CD4-positive, alpha-beta T cell (primary cell): ENCODE data around the gene PTPRD. TPM values are rescaled to one million over a fixed set of nuclear protein-coding genes. Genes with fewer than 3 reads are reported as not detected.

Experiments
- ATAC-seq: fragments of 200-7000 bp; cut with Tn5 transposase; one replicate; pipeline ENCODE4 v1.10.0; 2022; ENCODE audit warnings: mild to moderate bottlenecking; ENCODE audit not compliant: poor library complexity
- CTCF ChIA-PET: fragments of 350-600 bp; sonication (Branson Sonifier 250); formaldehyde crosslinking; loops from one replicate; lab custom pipeline; 2021; ENCODE audit warnings: antibody characterized with exemption, inconsistent platforms; lab: Charles Lee
- POLR2A ChIA-PET: fragments of 350-600 bp; sonication (Branson Sonifier 250); formaldehyde crosslinking; loops from one replicate; lab custom pipeline; 2021; ENCODE audit warnings: antibody characterized with exemption, inconsistent platforms; lab: Charles Lee
- DNase-seq, 14 experiments: peaks; one replicate each; pipeline ENCODE4 v3.0.0-alpha.2; 2013 to 2020; ENCODE audit warnings: mixed read lengths in 2 of 14
- H3K27ac ChIP-seq, 2 donors: one replicate each; pipeline versions ENCODE4 v1.5.1 to v1.7.0; 2013; ENCODE audit warnings: low read length in 2 of 2, low read depth in 1 of 2, mild to moderate bottlenecking in 1 of 2
- H3K27me3 ChIP-seq, 2 experiments: 1 replicate in 1 of 2; 2 replicates in 1 of 2; pipeline versions ENCODE4 v1.6.1 to v1.7.0; 2013; ENCODE audit warnings: low read length in 2 of 2, control low read depth in 1 of 2, mild to moderate bottlenecking in 1 of 2, moderate library complexity in 1 of 2; ENCODE audit not compliant: insufficient read depth in 2 of 2, control insufficient read depth in 1 of 2
- H3K36me3 ChIP-seq: one replicate; pipeline ENCODE4 v1.6.1; 2013; ENCODE audit warnings: low read length, control low read depth; ENCODE audit not compliant: insufficient read depth
- H3K4me1 ChIP-seq: one replicate; pipeline ENCODE4 v1.6.1; 2013; ENCODE audit warnings: low read length, control low read depth; ENCODE audit not compliant: insufficient read depth
- H3K4me3 ChIP-seq: one replicate; pipeline ENCODE4 v1.5.1; 2013; ENCODE audit warnings: mild to moderate bottlenecking, low read length, moderate library complexity
- H3K9me3 ChIP-seq, 2 experiments: 1 replicate in 1 of 2; 2 replicates in 1 of 2; pipeline versions ENCODE4 v1.6.1 to v1.7.0; 2013; ENCODE audit warnings: low read length in 2 of 2, mild to moderate bottlenecking in 2 of 2, control low read depth in 1 of 2, moderate library complexity in 1 of 2; ENCODE audit not compliant: control insufficient read depth in 1 of 2, insufficient read depth in 1 of 2
- H3K27ac Mint-ChIP-seq: one replicate; pipeline ENCODE4 v1.8.0; 2020; ENCODE audit warnings: mixed read lengths
- H3K27me3 Mint-ChIP-seq: one replicate; pipeline ENCODE4 v1.8.0; 2021; ENCODE audit warnings: mixed read lengths
- H3K36me3 Mint-ChIP-seq: one replicate; pipeline ENCODE4 v1.8.0; 2021; ENCODE audit warnings: low read depth, mixed read lengths
- H3K4me1 Mint-ChIP-seq: one replicate; pipeline ENCODE4 v1.8.0; 2021; ENCODE audit warnings: low read depth, mixed read lengths
- H3K4me3 Mint-ChIP-seq: one replicate; pipeline ENCODE4 v1.8.0; 2020; ENCODE audit warnings: mild to moderate bottlenecking, mixed read lengths
- H3K9me3 Mint-ChIP-seq: one replicate; pipeline ENCODE4 v1.8.0; 2020; ENCODE audit warnings: mixed read lengths
- intact Hi-C, 2 experiments: fragments of 100-400 bp; cut with DNase I in 1 of 2; cut with micrococcal nuclease in 1 of 2; formaldehyde crosslinking; loops; one replicate each; pipeline versions ENCODE4 v1.15.1 to v1.9.0; 2023 to 2025; cut with DNase I, micrococcal nuclease
- total RNA-seq, 174 experiments: library from RNA in 2 of 174; stranded (reverse) in 2 of 174; gene quantifications; one replicate each; pipeline ENCODE4 v1.2.3 and lab custom pipeline; 2021 to 2026
- TF ChIP-seq, protein P1 (sequence below): fragments of 200-600 bp; IDR thresholded peaks from one replicate; pipeline ENCODE4 v1.8.0; 2022; ENCODE audit warnings: antibody characterized with exemption, mild to moderate bottlenecking

PTPRD gene
- total RNA-seq, 2 experiments from 2014 or later = not detected

DNA sequence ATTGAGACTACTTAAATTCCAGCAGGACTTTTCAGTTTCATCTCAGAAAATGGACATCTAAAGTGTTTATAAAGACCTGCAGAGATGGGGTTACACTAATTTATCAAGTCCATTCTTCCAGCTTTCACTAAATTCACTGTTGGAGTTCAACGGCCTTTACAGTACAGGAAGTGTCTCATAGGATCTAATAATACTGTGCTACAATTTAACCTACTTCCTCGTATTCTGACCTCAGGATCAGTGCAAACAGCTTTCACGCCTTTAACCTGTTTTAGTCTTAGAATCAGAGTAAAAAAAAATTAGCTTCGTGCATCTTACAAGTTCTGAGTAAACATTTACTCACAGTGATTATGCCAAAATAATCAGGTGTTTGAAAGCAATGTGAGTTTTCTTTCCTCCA lies 2180.6 kb downstream of the PTPRD start:
- Mint-ChIP-seq H3K9me3 (no peaks in the 10 kb centered on the region), H3K4me3 (no peak overlapping the region), H3K27me3 (no peaks in the 10 kb centered on the region), H3K27ac (no peak overlapping the region), H3K4me1 (peaks cover 26% of the 10 kb centered on the region), H3K36me3 (no peaks in the 10 kb centered on the region)
- H3K4me1 ChIP-seq = no peaks in the 10 kb centered on the region
- DNase-seq (no peak), ATAC-seq (no peak)
- H3K9me3 ChIP-seq = no peaks in the 10 kb centered on the region
- POLR2A ChIA-PET = no interaction called here
- no peaks in the 10 kb centered on the region for H3K27me3 ChIP-seq
- intact Hi-C loops = no loop called here
- H3K36me3 ChIP-seq = no peaks in the 10 kb centered on the region
- no peak overlapping the region for H3K27ac ChIP-seq
- CTCF ChIA-PET = no interaction called here
- TF ChIP-seq, protein P1, sequence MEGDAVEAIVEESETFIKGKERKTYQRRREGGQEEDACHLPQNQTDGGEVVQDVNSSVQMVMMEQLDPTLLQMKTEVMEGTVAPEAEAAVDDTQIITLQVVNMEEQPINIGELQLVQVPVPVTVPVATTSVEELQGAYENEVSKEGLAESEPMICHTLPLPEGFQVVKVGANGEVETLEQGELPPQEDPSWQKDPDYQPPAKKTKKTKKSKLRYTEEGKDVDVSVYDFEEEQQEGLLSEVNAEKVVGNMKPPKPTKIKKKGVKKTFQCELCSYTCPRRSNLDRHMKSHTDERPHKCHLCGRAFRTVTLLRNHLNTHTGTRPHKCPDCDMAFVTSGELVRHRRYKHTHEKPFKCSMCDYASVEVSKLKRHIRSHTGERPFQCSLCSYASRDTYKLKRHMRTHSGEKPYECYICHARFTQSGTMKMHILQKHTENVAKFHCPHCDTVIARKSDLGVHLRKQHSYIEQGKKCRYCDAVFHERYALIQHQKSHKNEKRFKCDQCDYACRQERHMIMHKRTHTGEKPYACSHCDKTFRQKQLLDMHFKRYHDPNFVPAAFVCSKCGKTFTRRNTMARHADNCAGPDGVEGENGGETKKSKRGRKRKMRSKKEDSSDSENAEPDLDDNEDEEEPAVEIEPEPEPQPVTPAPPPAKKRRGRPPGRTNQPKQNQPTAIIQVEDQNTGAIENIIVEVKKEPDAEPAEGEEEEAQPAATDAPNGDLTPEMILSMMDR = no peak
- no peak overlapping the region for H3K4me3 ChIP-seq

DNA sequence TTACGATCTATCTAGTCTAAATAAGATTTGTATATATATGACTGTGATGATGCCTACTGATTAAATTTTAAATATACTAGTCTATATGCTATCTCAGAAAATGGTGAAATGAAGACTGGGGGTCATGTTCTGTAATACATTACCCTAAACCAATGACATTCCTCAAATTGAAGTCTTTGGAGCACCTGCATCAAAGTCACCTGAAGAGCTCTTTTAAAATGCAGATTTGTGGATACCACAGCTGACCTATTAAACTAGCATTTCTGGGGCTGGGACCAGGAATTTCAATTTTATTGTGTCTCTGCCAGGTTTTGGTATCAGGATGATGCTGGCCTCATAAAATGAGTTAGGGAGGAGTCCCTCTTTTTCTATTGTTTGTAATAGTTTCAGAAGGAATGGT lies 2181.3 kb downstream of the PTPRD start:
- TF ChIP-seq, protein P1 = no peak
- Mint-ChIP-seq H3K27ac (no peak overlapping the region), H3K36me3 (no peaks in the 10 kb centered on the region), H3K9me3 (no peaks in the 10 kb centered on the region), H3K4me3 (no peak overlapping the region), H3K27me3 (no peaks in the 10 kb centered on the region), H3K4me1 (peaks cover 26% of the 10 kb centered on the region)
- no peak overlapping the region for H3K27ac ChIP-seq
- DNase-seq = no peak
- intact Hi-C loops = no loop called here
- H3K4me3 ChIP-seq = no peak overlapping the region
- ATAC-seq = no peak
- H3K9me3 ChIP-seq = no peaks in the 10 kb centered on the region
- POLR2A ChIA-PET = no interaction called here
- CTCF ChIA-PET = no interaction called here
- no peaks in the 10 kb centered on the region for H3K4me1 ChIP-seq
- no peaks in the 10 kb centered on the region for H3K36me3 ChIP-seq
- no peaks in the 10 kb centered on the region for H3K27me3 ChIP-seq

GRCh38 chr9:8430945-8431344 lies 2181.9 kb downstream of the PTPRD start:
- intact Hi-C loops = no loop called here
- POLR2A ChIA-PET = no interaction called here
- Histone ChIP-seq H3K36me3 (no peaks in the 10 kb centered on the region), H3K4me1 (no peaks in the 10 kb centered on the region), H3K9me3 (no peaks in the 10 kb centered on the region), H3K27me3 (no peaks in the 10 kb centered on the region), H3K27ac (no peak overlapping the region), H3K4me3 (no peak overlapping the region)
- CTCF ChIA-PET = no interaction called here
- Mint-ChIP-seq H3K9me3 (no peaks in the 10 kb centered on the region), H3K4me1 (peaks cover 26% of the 10 kb centered on the region), H3K27me3 (no peaks in the 10 kb centered on the region), H3K27ac (no peak overlapping the region), H3K4me3 (no peak overlapping the region), H3K36me3 (no peaks in the 10 kb centered on the region)
- DNase-seq = no peak
- ATAC-seq = no peak
- TF ChIP-seq, protein P1 = no peak
